Transverse colon (tissue), 4 donors: ENCODE data around the gene ARSD.

Source experiments
- EP300 ChIP-seq: sonication (generic); formaldehyde crosslinking; IDR thresholded peaks from one replicate; pipeline ENCODE4 v1.6.1; 2017; ENCODE audit warnings: antibody characterized with exemption, low read depth
- POLR2A ChIP-seq: fragments of 450-650 bp; IDR thresholded peaks from one replicate; pipeline ENCODE4 v1.6.1; 2016; ENCODE audit warnings: antibody characterized with exemption, mild to moderate bottlenecking, moderate library complexity
- POLR2AphosphoS5 ChIP-seq, 3 donors: sonication (generic); formaldehyde crosslinking; IDR thresholded peaks; one replicate each; pipeline ENCODE4 v1.6.1; 2016; ENCODE audit warnings: antibody characterized with exemption in 3 of 3
- TF ChIP-seq, protein P1 (sequence below), 5 experiments: fragments of 200-600 bp in 3 of 5; fragments of 450-650 bp in 2 of 5; sonication (generic) in 3 of 5; IDR thresholded peaks; 1 replicate in 2 of 5; 2 replicates in 3 of 5; pipeline ENCODE4 v1.5.1; 2016 to 2017; ENCODE audit warnings: antibody characterized with exemption in 5 of 5, inconsistent platforms in 3 of 5, mild to moderate bottlenecking in 2 of 5, moderate library complexity in 1 of 5

DNA sequence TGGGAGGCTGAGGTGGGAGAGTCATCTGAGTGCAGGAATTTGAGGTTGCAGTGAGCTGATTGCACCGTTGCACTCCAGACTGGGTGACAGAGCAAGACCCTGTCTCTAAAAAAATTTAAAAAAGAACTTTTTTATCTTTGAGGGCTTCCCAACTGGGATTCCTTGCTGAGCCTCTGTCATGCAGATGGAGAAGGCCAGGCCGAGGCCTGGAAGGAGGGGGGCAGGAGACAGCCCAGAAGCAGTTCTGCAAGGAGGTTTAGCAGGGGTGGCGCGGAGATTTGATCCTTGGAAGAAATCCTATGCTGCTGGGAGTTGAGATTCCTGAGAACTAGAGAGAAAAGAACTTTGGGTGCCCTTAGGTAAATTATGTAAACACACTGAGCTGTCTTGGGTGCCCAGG lies 2.5 kb upstream of the ARSD start:
- TF ChIP-seq EP300: no peak
- TF ChIP-seq, protein P1, sequence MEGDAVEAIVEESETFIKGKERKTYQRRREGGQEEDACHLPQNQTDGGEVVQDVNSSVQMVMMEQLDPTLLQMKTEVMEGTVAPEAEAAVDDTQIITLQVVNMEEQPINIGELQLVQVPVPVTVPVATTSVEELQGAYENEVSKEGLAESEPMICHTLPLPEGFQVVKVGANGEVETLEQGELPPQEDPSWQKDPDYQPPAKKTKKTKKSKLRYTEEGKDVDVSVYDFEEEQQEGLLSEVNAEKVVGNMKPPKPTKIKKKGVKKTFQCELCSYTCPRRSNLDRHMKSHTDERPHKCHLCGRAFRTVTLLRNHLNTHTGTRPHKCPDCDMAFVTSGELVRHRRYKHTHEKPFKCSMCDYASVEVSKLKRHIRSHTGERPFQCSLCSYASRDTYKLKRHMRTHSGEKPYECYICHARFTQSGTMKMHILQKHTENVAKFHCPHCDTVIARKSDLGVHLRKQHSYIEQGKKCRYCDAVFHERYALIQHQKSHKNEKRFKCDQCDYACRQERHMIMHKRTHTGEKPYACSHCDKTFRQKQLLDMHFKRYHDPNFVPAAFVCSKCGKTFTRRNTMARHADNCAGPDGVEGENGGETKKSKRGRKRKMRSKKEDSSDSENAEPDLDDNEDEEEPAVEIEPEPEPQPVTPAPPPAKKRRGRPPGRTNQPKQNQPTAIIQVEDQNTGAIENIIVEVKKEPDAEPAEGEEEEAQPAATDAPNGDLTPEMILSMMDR (IDR thresholded peaks at IDR 0.05): no peak
- no peak for TF ChIP-seq POLR2AphosphoS5 (IDR thresholded peaks at IDR 0.05)
- TF ChIP-seq POLR2A: no peak
